ENCODE data around the gene SOX3.

SOX3 gene

GRCh38 chrX:140514554-140514953 lies 9.7 kb upstream of the SOX3 start:
- no peak for TF ChIP-seq CTCF (IDR thresholded peaks at IDR 0.05; ENCODE audit: low read depth, low read length, missing control alignments)
- no peak overlapping the region for H3K4me3 ChIP-seq (ENCODE audit: low read depth, low read length)
- no peak for DNase-seq (ENCODE audit: low read depth)

- DNase-seq (ENCODE audit: low read depth), result no peak
- no peak overlapping the region for H3K4me3 ChIP-seq (ENCODE audit: low read depth, low read length)
- no peak for TF ChIP-seq CTCF (IDR thresholded peaks at IDR 0.05; ENCODE audit: low read depth, low read length, missing control alignments)
Measured at GRCh38 chrX:140510895-140511295, 6.0 kb upstream of the SOX3 start.

- DNase-seq (ENCODE audit: low read depth), result no peak
- no peak overlapping the region for H3K4me3 ChIP-seq (ENCODE audit: low read depth, low read length)
- TF ChIP-seq CTCF (IDR thresholded peaks at IDR 0.05; ENCODE audit: low read depth, low read length, missing control alignments), result no peak
Measured at GRCh38 chrX:140510306-140510676, 5.4 kb upstream of the SOX3 start.

GRCh38 chrX:140509468-140510305 lies 4.8 kb upstream of the SOX3 start:
- no peak for DNase-seq (ENCODE audit: low read depth)
- TF ChIP-seq CTCF (IDR thresholded peaks at IDR 0.05; ENCODE audit: low read depth, low read length, missing control alignments), result no peak

DNA sequence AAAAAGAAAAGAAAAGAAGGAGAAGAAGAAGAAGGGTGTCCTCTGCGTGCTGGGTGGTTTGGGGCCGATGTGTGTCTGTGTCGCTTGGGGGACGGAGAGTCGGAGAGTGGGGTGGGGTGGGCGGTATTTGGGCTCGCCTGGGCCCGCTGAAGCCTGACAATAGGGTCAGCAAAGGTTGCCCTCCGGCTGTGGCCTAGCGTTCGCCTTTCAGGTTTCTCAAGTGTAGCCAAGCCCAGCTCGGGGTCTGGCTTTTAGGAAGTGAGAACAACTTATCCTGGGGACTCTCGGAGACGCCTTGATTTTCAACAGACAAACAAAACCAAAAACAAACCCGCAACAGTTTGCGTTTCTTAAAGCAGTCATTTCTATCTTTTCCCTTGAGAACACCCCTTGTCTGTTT lies 4.1 kb upstream of the SOX3 start:
- TF ChIP-seq CTCF (IDR thresholded peaks at IDR 0.05; ENCODE audit: low read depth, low read length, missing control alignments), result no peak
- no peak for DNase-seq (ENCODE audit: low read depth)
- H3K4me3 ChIP-seq (ENCODE audit: low read depth, low read length), result no peak overlapping the region

More at GRCh38 chrX:140509468-140510305, 4.8 kb upstream of the SOX3 start:
- no peak overlapping the region for H3K4me3 ChIP-seq (ENCODE audit: low read depth, low read length)

DNA sequence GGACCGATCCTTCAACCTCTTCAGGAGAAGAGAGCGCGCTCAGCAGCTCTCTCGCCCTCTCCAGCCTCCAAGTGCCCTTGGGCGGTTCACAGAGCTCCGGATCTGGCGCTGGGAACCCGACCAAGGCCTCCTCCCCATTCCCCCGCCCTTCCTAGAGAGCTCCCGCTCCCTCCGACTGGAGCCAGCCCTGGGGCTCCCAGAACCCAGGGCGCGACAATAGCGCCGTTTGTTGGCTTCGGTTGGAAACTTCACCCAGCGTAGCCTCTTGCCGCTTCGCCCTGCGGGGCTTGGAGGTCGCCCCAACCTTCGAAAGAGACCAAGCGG lies 3.1 kb upstream of the SOX3 start:
- H3K4me3 ChIP-seq (ENCODE audit: low read depth, low read length), result no peak overlapping the region
- no peak for TF ChIP-seq CTCF (IDR thresholded peaks at IDR 0.05; ENCODE audit: low read depth, low read length, missing control alignments)
- no peak for DNase-seq (ENCODE audit: low read depth)
